CD14-positive monocyte (primary cell): ENCODE measurements around the gene KIF3B. TPM values are rescaled to one million over a fixed set of nuclear protein-coding genes. Genes with fewer than 3 reads are reported as not detected.

ENCODE experiments used
- DNase-seq, 3 donors: peaks; one replicate each; pipeline ENCODE4 v3.0.0-alpha.2; 2011 to 2022
- H2AFZ ChIP-seq: 2 replicates; pipeline ENCODE4 v1.6.0; 2012; ENCODE audit warnings: mild to moderate bottlenecking, low read depth, low read length, inconsistent platforms; ENCODE audit not compliant: insufficient read depth, poor library complexity, severe bottlenecking
- H3K27ac ChIP-seq, 2 donors: 1 replicate in 1 of 2; 2 replicates in 1 of 2; pipeline ENCODE4 v1.5.1; 2012 to 2013; ENCODE audit warnings: low read length in 2 of 2, control low read depth in 1 of 2, inconsistent platforms in 1 of 2, low read depth in 1 of 2, mild to moderate bottlenecking in 1 of 2
- H3K27me3 ChIP-seq, 2 donors: one replicate each; pipeline versions ENCODE4 v1.6.0 to v1.6.1; 2011 to 2013; ENCODE audit warnings: low read length in 2 of 2; ENCODE audit not compliant: control insufficient read depth in 2 of 2, insufficient read depth in 2 of 2
- H3K36me3 ChIP-seq, 2 donors: replicated peaks in 1 of 2; 1 replicate in 1 of 2; 2 replicates in 1 of 2; pipeline versions ENCODE4 v1.5.1 to v1.6.1; 2012 to 2013; ENCODE audit warnings: low read length in 2 of 2, control low read depth in 1 of 2, inconsistent platforms in 1 of 2, mild to moderate bottlenecking in 1 of 2; ENCODE audit not compliant: insufficient read depth in 2 of 2, control insufficient read depth in 1 of 2
- H3K4me1 ChIP-seq, 2 donors: 1 replicate in 1 of 2; 2 replicates in 1 of 2; pipeline versions ENCODE4 v1.5.1 to v1.6.1; 2012 to 2013; ENCODE audit warnings: low read length in 2 of 2, control low read depth in 1 of 2, inconsistent platforms in 1 of 2, mild to moderate bottlenecking in 1 of 2, moderate library complexity in 1 of 2; ENCODE audit not compliant: insufficient read depth in 2 of 2, control insufficient read depth in 1 of 2
- H3K4me2 ChIP-seq: replicated peaks from 2 replicates; pipeline ENCODE3; 2012; ENCODE audit warnings: low read length, moderate library complexity, mild to moderate bottlenecking; ENCODE audit not compliant: poor library complexity, severe bottlenecking; ENCODE audit errors: extremely low read depth
- H3K4me3 ChIP-seq, 3 experiments: fragments of 200-600 bp in 1 of 3; sonication (generic) in 1 of 3; replicated peaks in 1 of 3; 1 replicate in 2 of 3; 2 replicates in 1 of 3; pipeline ENCODE4 v1.5.1; 2011 to 2013; ENCODE audit warnings: low read length in 3 of 3, mild to moderate bottlenecking in 3 of 3, control low read depth in 2 of 3, low read depth in 2 of 3, inconsistent platforms in 1 of 3, moderate library complexity in 1 of 3
- H3K79me2 ChIP-seq: 2 replicates; pipeline ENCODE4 v1.6.0; 2012; ENCODE audit warnings: mild to moderate bottlenecking, control low read depth, inconsistent platforms, low read length, moderate library complexity; ENCODE audit not compliant: insufficient read depth
- H3K9ac ChIP-seq: 2 replicates; pipeline ENCODE4 v1.6.0; 2017; ENCODE audit warnings: low read length, mild to moderate bottlenecking; ENCODE audit not compliant: insufficient read depth, poor library complexity, severe bottlenecking
- H3K9me3 ChIP-seq, 2 donors: replicated peaks in 1 of 2; 1 replicate in 1 of 2; 2 replicates in 1 of 2; pipeline versions ENCODE4 v1.5.1 to v1.6.1; 2012 to 2013; ENCODE audit warnings: low read length in 2 of 2, control low read depth in 1 of 2; ENCODE audit not compliant: control insufficient read depth in 1 of 2, insufficient read depth in 1 of 2
- H4K20me1 ChIP-seq: 2 replicates; pipeline ENCODE4 v1.6.0; 2012; ENCODE audit warnings: mild to moderate bottlenecking, low read length, control low read depth, moderate library complexity; ENCODE audit not compliant: insufficient read depth
- H3K27ac Mint-ChIP-seq, 7 donors: one replicate each; pipeline ENCODE4 v1.8.0; 2020; ENCODE audit warnings: mild to moderate bottlenecking in 7 of 7, mixed read lengths in 7 of 7, moderate library complexity in 6 of 7, inconsistent platforms in 2 of 7
- H3K27me3 Mint-ChIP-seq, 3 donors: one replicate each; pipeline ENCODE4 v1.8.0; 2021 to 2022; ENCODE audit warnings: low read depth in 3 of 3, mild to moderate bottlenecking in 3 of 3, mixed read lengths in 3 of 3, moderate library complexity in 3 of 3, inconsistent platforms in 1 of 3
- H3K36me3 Mint-ChIP-seq, 2 donors: one replicate each; pipeline ENCODE4 v1.8.0; 2020; ENCODE audit warnings: mixed read lengths in 2 of 2, inconsistent platforms in 1 of 2, mild to moderate bottlenecking in 1 of 2
- H3K4me1 Mint-ChIP-seq: one replicate; pipeline ENCODE4 v1.8.0; 2020; ENCODE audit warnings: mild to moderate bottlenecking, mixed read lengths
- H3K4me3 Mint-ChIP-seq, 2 donors: one replicate each; pipeline ENCODE4 v1.8.0; 2020; ENCODE audit warnings: mild to moderate bottlenecking in 2 of 2, mixed read lengths in 2 of 2, moderate library complexity in 1 of 2
- H3K9me3 Mint-ChIP-seq, 7 donors: one replicate each; pipeline ENCODE4 v1.8.0; 2020 to 2022; ENCODE audit warnings: mixed read lengths in 7 of 7, mild to moderate bottlenecking in 6 of 7, moderate library complexity in 6 of 7, inconsistent platforms in 2 of 7
- WGBS: methylation state at CpG from one replicate; pipeline ENCODE4 v1.1.5; 2013; ENCODE audit warnings: missing lambda C conversion rate; ENCODE audit not compliant: insufficient coverage; 5-methylcytosine and 5-hydroxymethylcytosine counted together
- intact Hi-C, 2 donors: fragments of 100-400 bp; cut with micrococcal nuclease; formaldehyde crosslinking; loops; one replicate each; pipeline versions ENCODE4 v1.15.0 to v1.15.1; 2023
- polyA plus RNA-seq, 3 donors: library from polyadenylated mRNA; depleted of rRNA in 1 of 3; unstranded in 2 of 3; stranded (reverse) in 1 of 3; fragments of 300-500 nt in 2 of 3; fragments of >200 nt in 1 of 3; fragmentation: Illumina TruSeq in 2 of 3; gene quantifications; 1 replicate in 2 of 3; 2 replicates in 1 of 3; pipeline ENCODE4 v1.2.3, GENCODE V29; 2012 to 2021
- TF ChIP-seq, protein P1 (sequence below): fragments of 200-600 bp; IDR thresholded peaks from one replicate; pipeline ENCODE4 v1.8.0; 2022; ENCODE audit warnings: antibody characterized with exemption, mild to moderate bottlenecking

Gene KIF3B
- polyA plus RNA-seq, 3 donors: 1.5 to 7.5 (median 3.4) TPM

DNA sequence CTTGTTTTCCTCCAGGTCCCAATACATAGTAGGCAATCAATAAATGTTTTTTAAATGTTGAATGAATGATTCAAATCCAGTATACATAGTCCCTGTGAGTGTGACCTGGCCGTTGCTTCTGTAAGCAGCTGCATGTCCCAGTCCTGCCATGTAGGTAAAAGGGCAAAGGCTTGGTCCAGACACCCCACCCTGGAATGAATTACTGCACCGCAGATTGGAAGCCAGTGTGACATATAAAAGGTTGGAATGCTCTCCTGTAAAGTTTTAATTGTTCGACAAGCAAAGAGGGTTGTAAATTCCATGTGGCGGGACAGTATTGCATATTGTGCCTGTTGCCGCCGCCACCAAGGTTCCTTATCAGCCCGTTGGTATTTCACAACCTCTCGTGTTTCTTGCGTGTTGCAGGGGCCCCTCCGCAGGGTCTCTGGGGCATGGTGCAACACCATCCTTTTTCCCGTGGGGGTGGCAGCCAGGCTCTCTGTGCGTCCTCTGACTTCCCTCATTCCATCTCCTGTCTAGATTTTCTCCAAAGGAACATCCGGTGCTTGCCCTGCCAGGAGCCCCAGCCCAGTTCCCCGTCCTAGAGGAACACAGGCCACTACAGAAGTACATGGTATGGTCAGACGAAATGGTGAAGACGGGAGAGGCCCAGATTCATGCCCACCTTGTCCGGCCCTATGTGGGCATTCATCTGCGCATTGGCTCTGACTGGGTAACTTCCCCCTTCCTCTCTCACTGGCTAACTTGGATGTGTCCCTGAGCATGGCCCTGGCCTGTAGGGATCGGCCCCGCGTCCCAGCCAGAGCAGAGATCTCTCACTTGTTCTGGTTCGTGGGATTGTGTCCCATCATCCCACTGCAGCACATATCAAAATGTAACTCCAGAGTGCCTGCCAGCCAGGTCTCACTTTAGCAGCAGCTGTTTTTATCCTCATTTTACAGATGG is 49.4 kb upstream of the KIF3B start:
- Histone ChIP-seq H4K20me1 (no peaks in the 10 kb centered on the region), H3K4me3 (peak overlapping the region; percentile 6 to 67 (median 21)), H3K79me2 (peaks cover 8% of the 10 kb centered on the region), H3K27ac (peak overlapping the region; percentile 41 to 85), H3K4me2 (peak overlapping the region; percentile 60), H3K4me1 (peaks cover 48 to 57% of the 10 kb centered on the region in 2 donors), H3K9ac (peak overlapping the region; percentile 58), H3K9me3 (no peaks in the 10 kb centered on the region), H3K36me3 (peaks cover 13 to 43% of the 10 kb centered on the region in 2 donors), H3K27me3 (no peaks in the 10 kb centered on the region), H2AFZ (peak overlapping the region; percentile 82)
- H3K4me3 Mint-ChIP-seq: peak overlapping the region; percentile 67 to 85
- peaks cover 0 to 2% (median 0%) of the 10 kb centered on the region in 3 donors for H3K27me3 Mint-ChIP-seq
- DNase-seq: peak; percentile 41 to 73 (median 59)
- TF ChIP-seq, protein P1, sequence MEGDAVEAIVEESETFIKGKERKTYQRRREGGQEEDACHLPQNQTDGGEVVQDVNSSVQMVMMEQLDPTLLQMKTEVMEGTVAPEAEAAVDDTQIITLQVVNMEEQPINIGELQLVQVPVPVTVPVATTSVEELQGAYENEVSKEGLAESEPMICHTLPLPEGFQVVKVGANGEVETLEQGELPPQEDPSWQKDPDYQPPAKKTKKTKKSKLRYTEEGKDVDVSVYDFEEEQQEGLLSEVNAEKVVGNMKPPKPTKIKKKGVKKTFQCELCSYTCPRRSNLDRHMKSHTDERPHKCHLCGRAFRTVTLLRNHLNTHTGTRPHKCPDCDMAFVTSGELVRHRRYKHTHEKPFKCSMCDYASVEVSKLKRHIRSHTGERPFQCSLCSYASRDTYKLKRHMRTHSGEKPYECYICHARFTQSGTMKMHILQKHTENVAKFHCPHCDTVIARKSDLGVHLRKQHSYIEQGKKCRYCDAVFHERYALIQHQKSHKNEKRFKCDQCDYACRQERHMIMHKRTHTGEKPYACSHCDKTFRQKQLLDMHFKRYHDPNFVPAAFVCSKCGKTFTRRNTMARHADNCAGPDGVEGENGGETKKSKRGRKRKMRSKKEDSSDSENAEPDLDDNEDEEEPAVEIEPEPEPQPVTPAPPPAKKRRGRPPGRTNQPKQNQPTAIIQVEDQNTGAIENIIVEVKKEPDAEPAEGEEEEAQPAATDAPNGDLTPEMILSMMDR: no peak
- peaks cover 45 to 46% of the 10 kb centered on the region in 2 donors for H3K36me3 Mint-ChIP-seq
- H3K27ac Mint-ChIP-seq: peak overlapping the region; percentile 87 to 92 (median 90)
- 13% methylated on average over 22 of the region's 22 CpGs for WGBS
- intact Hi-C loops: no loop called here
- peaks cover 57% of the 10 kb centered on the region for H3K4me1 Mint-ChIP-seq
- no peaks in the 10 kb centered on the region for H3K9me3 Mint-ChIP-seq

DNA sequence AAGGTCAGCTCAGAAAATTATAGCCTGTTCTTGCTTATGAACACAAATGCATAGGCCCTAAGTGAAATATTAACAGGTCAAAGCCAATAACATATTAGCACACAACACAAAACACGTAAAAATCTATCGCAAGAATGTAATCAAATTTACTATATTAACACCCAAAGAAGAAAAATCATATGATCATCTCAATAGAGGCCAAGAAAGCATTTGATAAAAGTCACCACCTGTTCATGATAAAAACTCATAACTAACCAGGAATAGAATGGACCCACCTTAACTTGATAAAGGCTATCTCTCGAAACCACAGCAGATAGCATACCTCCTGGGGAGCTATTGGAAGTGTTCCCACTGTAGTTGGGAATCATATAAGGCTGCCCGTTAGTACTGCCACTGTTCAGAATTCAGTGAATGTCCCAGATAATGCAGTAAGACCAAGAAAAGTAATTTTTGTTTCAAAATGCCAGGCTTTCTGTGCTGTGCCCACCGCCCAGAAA is 48.2 kb upstream of the KIF3B start:
- H3K4me1 Mint-ChIP-seq: peaks cover 70% of the 10 kb centered on the region
- H3K4me3 Mint-ChIP-seq: no peak overlapping the region
- no peaks in the 10 kb centered on the region for H3K9me3 Mint-ChIP-seq
- TF ChIP-seq, protein P1: no peak
- peaks cover 40 to 45% of the 10 kb centered on the region in 2 donors for H3K36me3 Mint-ChIP-seq
- H3K27ac Mint-ChIP-seq: peak overlapping the region in 1 of 7 donors; percentile 29
- Histone ChIP-seq H3K27ac (peak overlapping the region in 1 of 2 donors; percentile 85), H3K9me3 (no peaks in the 10 kb centered on the region), H3K4me1 (peaks cover 61 to 70% of the 10 kb centered on the region in 2 donors), H3K9ac (no peak overlapping the region), H3K4me3 (no peak overlapping the region), H3K36me3 (peaks cover 6 to 30% of the 10 kb centered on the region in 2 donors), H3K27me3 (no peaks in the 10 kb centered on the region), H2AFZ (no peak overlapping the region), H3K79me2 (peaks cover 8% of the 10 kb centered on the region), H4K20me1 (no peaks in the 10 kb centered on the region), H3K4me2 (no peak overlapping the region)
- no peak for DNase-seq
- intact Hi-C loops: no loop called here
- H3K27me3 Mint-ChIP-seq: peaks cover 0 to 2% (median 0%) of the 10 kb centered on the region in 3 donors
- WGBS: 100% methylated on average over 2 of the region's 5 CpGs
